Hepatocyte (in vitro differentiated cells): ENCODE measurements around the gene FYN. TPM values are rescaled to one million over a fixed set of nuclear protein-coding genes. Genes with fewer than 3 reads are reported as not detected.

Source experiments
- DNase-seq: peaks from one replicate; pipeline ENCODE4 v3.0.0-alpha.2; 2016; ENCODE audit warnings: low spot score
- H2AFZ ChIP-seq: fragments of 200-600 bp; sonication (generic); 2 replicates; pipeline ENCODE4 v1.6.0; 2016; ENCODE audit warnings: antibody characterized with exemption, mild to moderate bottlenecking
- H3K27ac ChIP-seq: fragments of 200-600 bp; sonication (generic); 2 replicates; pipeline ENCODE4 v1.5.1; 2016; ENCODE audit warnings: mild to moderate bottlenecking
- H3K27me3 ChIP-seq: fragments of 200-600 bp; sonication (generic); 2 replicates; pipeline ENCODE4 v1.6.1; 2016
- H3K36me3 ChIP-seq: fragments of 200-600 bp; sonication (generic); replicated peaks from 2 replicates; pipeline ENCODE4 v1.5.1; 2016; ENCODE audit warnings: low read depth; ENCODE audit not compliant: insufficient read depth
- H3K4me1 ChIP-seq: fragments of 200-600 bp; sonication (generic); 2 replicates; pipeline ENCODE4 v1.5.1; 2016; ENCODE audit warnings: mild to moderate bottlenecking, moderate library complexity; ENCODE audit not compliant: insufficient read depth
- H3K4me2 ChIP-seq: fragments of 200-600 bp; sonication (generic); 2 replicates; pipeline ENCODE4 v1.6.0; 2016
- H3K4me3 ChIP-seq: fragments of 200-600 bp; sonication (generic); 2 replicates; pipeline ENCODE4 v1.5.1; 2016; ENCODE audit warnings: mild to moderate bottlenecking
- H3K79me2 ChIP-seq: fragments of 200-600 bp; sonication (generic); 2 replicates; pipeline ENCODE4 v1.6.0; 2017; ENCODE audit warnings: mild to moderate bottlenecking
- H3K9me2 ChIP-seq: fragments of 200-600 bp; sonication (generic); replicated peaks from 2 replicates; pipeline ENCODE4 v1.6.0; 2017; ENCODE audit warnings: mild to moderate bottlenecking; ENCODE audit not compliant: insufficient read depth
- H3K9me3 ChIP-seq: fragments of 200-600 bp; sonication (generic); 2 replicates; pipeline ENCODE4 v1.5.1; 2016; ENCODE audit warnings: low read depth, mild to moderate bottlenecking
- H4K20me1 ChIP-seq: fragments of 200-600 bp; sonication (generic); 2 replicates; pipeline ENCODE4 v1.6.0; 2016; ENCODE audit warnings: mild to moderate bottlenecking; ENCODE audit not compliant: insufficient read depth, poor library complexity, severe bottlenecking
- EZH2 ChIP-seq: fragments of 200-600 bp; sonication (generic); IDR thresholded peaks from 2 replicates; pipeline ENCODE4 v1.6.1; 2016; ENCODE audit warnings: antibody characterized with exemption, mild to moderate bottlenecking, borderline replicate concordance
- EZH2phosphoT487 ChIP-seq: fragments of 200-600 bp; sonication (generic); IDR thresholded peaks from one replicate; pipeline ENCODE4 v1.6.1; 2018; ENCODE audit warnings: antibody characterized with exemption, mild to moderate bottlenecking, low read depth, moderate library complexity; ENCODE audit not compliant: unreplicated experiment, severe bottlenecking
- WGBS: methylation state at CpG from one replicate; pipeline ENCODE4 v1.1.6; 2016; ENCODE audit warnings: low lambda C conversion rate; ENCODE audit errors: missing lambda C conversion rate; 5-methylcytosine and 5-hydroxymethylcytosine counted together
- polyA plus RNA-seq: library from polyadenylated mRNA; unstranded; fragments of >200 nt; fragmentation: Nextera tagmentation; extraction: Ambion mirVana; gene quantifications from 2 replicates; pipeline ENCODE4 v1.2.1, GENCODE V29; 2016
- total RNA-seq: library from RNA; depleted of rRNA; stranded (reverse); fragments of >200 nt; gene quantifications from 2 replicates; pipeline ENCODE4 v1.2.3, GENCODE V29; 2014
- TF ChIP-seq, protein P1 (sequence below): fragments of 200-600 bp; sonication (generic); IDR thresholded peaks from 2 replicates; pipeline ENCODE4 v1.5.1; 2016; ENCODE audit warnings: antibody characterized with exemption, mild to moderate bottlenecking; ENCODE audit not compliant: poor library complexity

FYN gene
- total and polyA plus RNA-seq, 2 experiments from 2014 or later = 40.0 to 70.1 TPM

DNA sequence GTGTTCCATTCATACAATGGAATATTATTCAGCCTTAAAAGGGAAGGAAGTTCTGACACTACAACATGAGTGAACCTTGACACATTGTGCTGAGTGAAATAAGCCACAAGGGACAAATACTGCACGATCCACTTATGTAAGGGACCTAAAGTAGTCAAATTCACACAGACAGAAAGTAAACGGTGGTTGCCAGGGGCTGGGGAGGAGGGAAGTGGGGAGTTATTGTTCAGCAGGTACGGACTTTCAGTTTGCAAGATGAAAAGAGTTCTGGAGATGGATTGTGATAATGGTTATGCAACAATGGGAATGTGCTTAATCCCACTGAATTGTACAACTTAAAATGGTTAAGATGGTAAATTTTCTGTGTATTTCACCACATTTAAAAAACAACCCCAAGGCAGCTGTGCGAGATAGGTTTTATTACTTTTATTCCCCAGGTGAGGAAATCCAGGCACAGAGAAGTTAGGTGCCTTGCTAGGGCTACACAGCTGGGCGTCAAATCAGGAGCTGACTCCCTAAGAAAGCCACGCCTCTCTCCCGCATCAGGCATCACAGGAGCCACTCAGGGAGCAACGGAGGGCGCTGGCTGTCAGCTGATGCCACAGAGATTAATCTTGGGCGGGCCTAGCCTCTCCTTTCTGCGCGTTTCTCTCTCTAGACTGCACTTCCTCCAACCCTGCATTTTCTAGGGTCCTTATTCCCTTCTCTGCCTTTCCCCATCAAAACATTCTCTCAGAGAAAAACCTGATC is 258.2 kb downstream of the FYN start:
- no peaks in the 10 kb centered on the region for H3K9me3 ChIP-seq
- H2AFZ ChIP-seq = no peak overlapping the region
- 35% methylated on average over 12 of the region's 12 CpGs for WGBS
- no peaks in the 10 kb centered on the region for H3K9me2 ChIP-seq
- H3K27ac ChIP-seq = peak overlapping the region; percentile 55
- H3K4me3 ChIP-seq = no peak overlapping the region
- TF ChIP-seq EZH2phosphoT487 (no peak), EZH2 (no peak)
- TF ChIP-seq, protein P1, sequence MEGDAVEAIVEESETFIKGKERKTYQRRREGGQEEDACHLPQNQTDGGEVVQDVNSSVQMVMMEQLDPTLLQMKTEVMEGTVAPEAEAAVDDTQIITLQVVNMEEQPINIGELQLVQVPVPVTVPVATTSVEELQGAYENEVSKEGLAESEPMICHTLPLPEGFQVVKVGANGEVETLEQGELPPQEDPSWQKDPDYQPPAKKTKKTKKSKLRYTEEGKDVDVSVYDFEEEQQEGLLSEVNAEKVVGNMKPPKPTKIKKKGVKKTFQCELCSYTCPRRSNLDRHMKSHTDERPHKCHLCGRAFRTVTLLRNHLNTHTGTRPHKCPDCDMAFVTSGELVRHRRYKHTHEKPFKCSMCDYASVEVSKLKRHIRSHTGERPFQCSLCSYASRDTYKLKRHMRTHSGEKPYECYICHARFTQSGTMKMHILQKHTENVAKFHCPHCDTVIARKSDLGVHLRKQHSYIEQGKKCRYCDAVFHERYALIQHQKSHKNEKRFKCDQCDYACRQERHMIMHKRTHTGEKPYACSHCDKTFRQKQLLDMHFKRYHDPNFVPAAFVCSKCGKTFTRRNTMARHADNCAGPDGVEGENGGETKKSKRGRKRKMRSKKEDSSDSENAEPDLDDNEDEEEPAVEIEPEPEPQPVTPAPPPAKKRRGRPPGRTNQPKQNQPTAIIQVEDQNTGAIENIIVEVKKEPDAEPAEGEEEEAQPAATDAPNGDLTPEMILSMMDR = no peak
- no peaks in the 10 kb centered on the region for H3K27me3 ChIP-seq
- H4K20me1 ChIP-seq = no peaks in the 10 kb centered on the region
- no peaks in the 10 kb centered on the region for H3K36me3 ChIP-seq
- peak overlapping the region; percentile 31 for H3K4me2 ChIP-seq
- DNase-seq = peak; percentile 73
- no peaks in the 10 kb centered on the region for H3K79me2 ChIP-seq
- H3K4me1 ChIP-seq = peaks cover 23% of the 10 kb centered on the region

- no peak overlapping the region for H3K4me3 ChIP-seq
- DNase-seq = no peak
- WGBS = 93% methylated on average over 3 of the region's 3 CpGs
- TF ChIP-seq, protein P1 = no peak
- TF ChIP-seq EZH2phosphoT487 = no peak
- TF ChIP-seq EZH2 = no peak
- no peaks in the 10 kb centered on the region for H4K20me1 ChIP-seq
- no peaks in the 10 kb centered on the region for H3K27me3 ChIP-seq
- no peaks in the 10 kb centered on the region for H3K36me3 ChIP-seq
- H3K4me1 ChIP-seq = peaks cover 27% of the 10 kb centered on the region
- H3K27ac ChIP-seq = no peak overlapping the region
- H2AFZ ChIP-seq = no peak overlapping the region
- no peaks in the 10 kb centered on the region for H3K9me3 ChIP-seq
- H3K79me2 ChIP-seq = no peaks in the 10 kb centered on the region
- H3K9me2 ChIP-seq = no peaks in the 10 kb centered on the region
- no peak overlapping the region for H3K4me2 ChIP-seq
Measured at GRCh38 chr6:111612379-111612778, 260.9 kb downstream of the FYN start.

DNA sequence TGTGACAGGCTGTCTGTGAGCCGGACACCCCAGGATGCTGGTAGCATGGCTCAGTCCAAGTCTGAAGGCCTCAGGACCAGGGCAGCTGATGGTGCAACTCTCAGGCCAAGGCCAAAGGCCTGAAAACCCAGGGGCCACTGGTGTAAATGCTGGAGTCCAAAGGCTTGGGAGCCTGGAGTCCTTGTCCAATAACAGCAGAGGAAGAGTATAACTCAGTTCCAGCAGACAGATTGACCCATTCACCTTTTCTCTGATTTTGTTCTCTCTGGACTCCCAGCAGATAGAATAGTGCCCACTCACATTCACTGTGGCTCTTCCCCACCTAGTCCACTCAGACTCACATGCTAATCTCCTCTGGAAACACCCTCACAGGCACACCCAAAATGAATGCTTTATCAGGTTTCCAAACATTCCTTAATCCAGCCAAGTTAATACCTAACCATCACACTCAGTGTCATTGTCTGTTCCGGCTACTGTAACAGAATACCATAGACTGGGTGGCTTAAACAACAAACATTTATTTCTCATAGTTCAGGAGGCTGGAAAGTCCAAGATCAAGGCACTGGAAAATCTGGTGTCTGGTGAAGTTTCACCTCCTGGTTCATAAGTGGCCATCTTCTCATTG is 262.6 kb downstream of the FYN start:
- Histone ChIP-seq H2AFZ (no peak overlapping the region), H3K36me3 (no peaks in the 10 kb centered on the region), H3K9me2 (no peaks in the 10 kb centered on the region), H4K20me1 (no peaks in the 10 kb centered on the region), H3K79me2 (no peaks in the 10 kb centered on the region), H3K9me3 (no peaks in the 10 kb centered on the region), H3K4me3 (no peak overlapping the region), H3K27me3 (no peaks in the 10 kb centered on the region), H3K4me1 (peaks cover 31% of the 10 kb centered on the region), H3K4me2 (no peak overlapping the region), H3K27ac (peak overlapping the region; percentile 58)
- DNase-seq = peak; percentile 54
- TF ChIP-seq EZH2phosphoT487 = no peak
- no peak for TF ChIP-seq EZH2
- TF ChIP-seq, protein P1 = no peak
- WGBS = 69% methylated on average over 2 of the region's 2 CpGs

Other genes with a start within 250 kb of the FYN start
- gene CCN6, start 180.7 kb upstream of the FYN start, total RNA-seq = not detected in 2 replicates
- 0.12 and 0.24 TPM in 2 replicates for gene CCN6, start 180.7 kb upstream of the FYN start, polyA plus RNA-seq
- 20.3 and 20.4 TPM in 2 replicates for gene TUBE1, start 214.0 kb upstream of the FYN start, total RNA-seq
- gene TUBE1, start 214.0 kb upstream of the FYN start, polyA plus RNA-seq = 9.1 and 14.4 TPM in 2 replicates
- gene FAM229B, start 214.1 kb upstream of the FYN start, total RNA-seq = 3.4 and 9.5 TPM in 2 replicates
- gene FAM229B, start 214.1 kb upstream of the FYN start, polyA plus RNA-seq = 18.6 and 25.3 TPM in 2 replicates